Ovary (tissue), 9 donors: ENCODE measurements around the gene MROH2A. TPM values are rescaled to one million over a fixed set of nuclear protein-coding genes. Genes with fewer than 3 reads are reported as not detected.

ENCODE experiments used
- DNase-seq, 5 donors: peaks; one replicate each; pipeline ENCODE4 v3.0.0-alpha.2; 2019 to 2020
- H3K27ac ChIP-seq, 2 donors: fragments of 200-600 bp; one replicate each; pipeline versions ENCODE4 v1.5.1 to v1.8.0; 2019 to 2022
- H3K27me3 ChIP-seq: fragments of 200-600 bp; one replicate; pipeline ENCODE4 v1.8.0; 2022
- H3K36me3 ChIP-seq: fragments of 200-600 bp; sonication (generic); one replicate; pipeline ENCODE4 v1.5.1; 2019
- H3K4me1 ChIP-seq: one replicate; pipeline ENCODE4 v1.8.1; 2013; ENCODE audit warnings: mild to moderate bottlenecking, moderate library complexity; ENCODE audit not compliant: insufficient read depth
- H3K4me3 ChIP-seq: fragments of 200-600 bp; sonication (generic); one replicate; pipeline ENCODE4 v1.5.1; 2017
- H3K9me3 ChIP-seq, 2 donors: fragments of 200-600 bp in 1 of 2; sonication (generic) in 1 of 2; one replicate each; pipeline versions ENCODE4 v1.5.1 to v1.8.1; 2013 to 2019; ENCODE audit warnings: mild to moderate bottlenecking in 1 of 2, moderate library complexity in 1 of 2
- CTCF ChIP-seq, 3 donors: fragments of 450-650 bp in 2 of 3; fragments of 200-600 bp in 1 of 3; IDR thresholded peaks; one replicate each; pipeline versions ENCODE4 v1.5.1 to v1.8.0; 2016 to 2022; ENCODE audit warnings: antibody characterized with exemption in 3 of 3, mild to moderate bottlenecking in 1 of 3
- EP300 ChIP-seq: sonication (generic); formaldehyde crosslinking; IDR thresholded peaks from one replicate; pipeline ENCODE4 v1.6.1; 2017; ENCODE audit warnings: antibody characterized with exemption
- POLR2A ChIP-seq: fragments of 450-650 bp; IDR thresholded peaks from one replicate; pipeline ENCODE4 v1.6.1; 2017; ENCODE audit warnings: antibody characterized with exemption, mild to moderate bottlenecking, moderate library complexity
- WGBS, 3 donors: extraction: QIAGEN DNeasy Blood & Tissue Kit in 1 of 3; methylation state at CpG; one replicate each; pipeline versions ENCODE4 v1.1.5 to v1.1.7; 2013 to 2017; 5-methylcytosine and 5-hydroxymethylcytosine counted together
- intact Hi-C, 4 donors: fragments of 100-400 bp; cut with DNase I; formaldehyde crosslinking; loops; one replicate each; pipeline versions ENCODE4 v1.11.0 to v1.15.1; 2022 to 2023
- polyA plus RNA-seq, 2 donors: library from polyadenylated mRNA; stranded (reverse); fragments of 200-250 nt in 1 of 2; fragments of 350-450 nt in 1 of 2; fragmentation: Illumina TruSeq in 1 of 2; extraction: RNeasy Lipid Tissue Mini Kit (QIAGEN cat#74804) in 1 of 2; gene quantifications; one replicate each; pipeline ENCODE4 v1.2.3, GENCODE V29; 2013 to 2014
- total RNA-seq, 7 donors: library from RNA; depleted of rRNA in 2 of 7; stranded (reverse); fragments of >200 nt in 2 of 7; fragmentation: NEBNext Ultra II Directional in 3 of 7; extraction: Animal tissue kit (Norgen Biotek cat#: 25700) in 3 of 7; gene quantifications; one replicate each; pipeline versions ENCODE4 v1.1.0 to v1.2.4, GENCODE V29; 2016 to 2023
- donor health status: DM: no; HTN: no; CAD: no; lungs with moderate emphysema.
- donor health status: DM: no; HTN: no; CAD: no.
- donor health status: Bipolar disorder and iron deficiency.
- donor health status: DM: yes; HTN: yes; CAD: no.
- donor health status: DM: no; HTN: no; CAD: no.
- donor health status: DM: yes; HTN: yes; CAD: no.

MROH2A gene
- total and polyA plus RNA-seq, 9 donors = not detected

DNA sequence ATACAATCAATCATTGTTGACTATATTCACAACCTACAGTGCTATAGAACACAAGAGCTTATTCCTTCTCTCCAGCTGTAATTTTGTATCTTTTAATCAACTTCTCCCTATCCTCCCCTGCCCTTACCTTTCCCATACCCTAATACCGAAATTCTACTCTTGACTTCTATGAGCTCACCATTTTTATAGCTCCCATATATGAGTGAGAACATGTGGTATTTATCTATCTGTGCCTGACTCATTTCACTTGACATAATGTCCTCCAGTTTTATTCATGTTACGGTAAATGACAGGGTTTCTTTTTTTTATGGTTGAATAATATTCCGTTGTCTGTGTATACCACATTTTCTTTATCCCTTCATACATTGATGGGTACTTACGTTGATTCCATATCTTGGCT lies 2.6 kb downstream of the MROH2A start:
- WGBS, 3 donors = 84 to 88% (median 86%) methylated on average over 4 of the region's 4 CpGs
- intact Hi-C loops = no loop called here
- H3K36me3 ChIP-seq = no peaks in the 10 kb centered on the region
- H3K4me1 ChIP-seq = no peaks in the 10 kb centered on the region
- H3K9me3 ChIP-seq = no peaks in the 10 kb centered on the region
- no peak overlapping the region for H3K27ac ChIP-seq
- TF ChIP-seq EP300 = no peak
- TF ChIP-seq CTCF (IDR thresholded peaks at IDR 0.05) = no peak
- no peak for TF ChIP-seq POLR2A
- H3K4me3 ChIP-seq = no peak overlapping the region
- DNase-seq = no peak
- no peaks in the 10 kb centered on the region for H3K27me3 ChIP-seq

DNA sequence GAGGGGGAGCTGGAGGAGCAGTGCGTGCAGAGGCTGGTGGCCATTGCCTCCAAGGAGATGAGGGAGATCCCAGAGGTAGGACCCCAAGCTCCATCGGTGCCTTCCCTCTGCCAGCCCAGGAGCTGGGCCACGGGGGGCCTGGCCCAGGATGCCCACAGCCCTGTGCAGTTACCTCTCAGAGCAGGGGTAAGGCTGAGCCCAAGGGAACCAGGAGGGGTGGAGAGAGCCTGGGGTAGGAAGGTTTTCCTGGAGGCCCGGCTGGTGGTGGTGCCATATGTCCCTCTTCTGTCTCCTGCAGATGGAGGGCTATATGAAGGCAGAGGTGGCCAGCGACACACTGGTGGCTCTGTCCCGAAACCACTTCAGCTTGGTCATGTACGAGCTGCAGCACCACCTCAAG lies 11.4 kb downstream of the MROH2A start:
- DNase-seq = no peak
- Histone ChIP-seq H3K27me3 (no peaks in the 10 kb centered on the region), H3K9me3 (no peaks in the 10 kb centered on the region), H3K27ac (no peak overlapping the region), H3K36me3 (no peaks in the 10 kb centered on the region), H3K4me3 (no peak overlapping the region), H3K4me1 (no peaks in the 10 kb centered on the region)
- intact Hi-C loops = no loop called here
- TF ChIP-seq POLR2A = no peak
- TF ChIP-seq CTCF (IDR thresholded peaks at IDR 0.05) = no peak
- TF ChIP-seq EP300 = no peak
- WGBS, 3 donors = 89 to 95% (median 92%) methylated on average over 7 of the region's 7 CpGs

DNA sequence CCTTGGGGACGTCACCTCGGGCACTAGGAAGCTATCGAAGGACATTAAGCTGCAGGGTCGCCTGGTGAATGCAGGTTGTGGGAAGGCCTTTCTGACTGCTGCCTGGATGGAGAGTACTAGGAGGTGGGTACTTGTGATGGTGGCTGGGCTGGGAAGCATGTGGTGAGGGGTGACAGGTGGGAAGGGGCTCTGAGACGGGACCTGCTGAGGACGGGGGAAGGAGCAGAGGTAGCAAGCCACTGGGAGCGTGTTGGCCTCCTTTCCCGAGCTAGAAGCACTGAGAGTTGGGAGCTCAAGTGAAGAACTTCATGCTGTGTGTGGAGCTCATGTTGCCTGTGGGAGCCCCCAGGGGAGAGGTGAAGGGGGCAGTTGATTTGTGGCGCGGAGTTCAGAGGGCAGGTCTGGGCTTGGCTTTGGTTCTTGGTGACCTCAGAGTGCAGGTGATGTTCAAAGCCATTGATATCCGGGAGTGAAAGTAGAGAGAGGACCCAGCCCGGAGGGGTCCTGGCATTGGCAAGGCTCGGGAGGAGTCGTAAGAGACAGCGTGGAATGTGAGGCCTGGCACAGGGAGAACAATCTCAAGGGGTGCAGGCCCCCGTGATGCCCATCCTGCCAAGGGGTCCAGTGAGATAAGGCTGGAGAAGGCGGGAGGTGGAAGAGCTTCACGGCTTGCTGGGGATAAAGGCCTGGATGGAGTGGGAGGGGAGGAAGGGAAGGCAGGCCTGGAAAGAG lies 13.2 kb downstream of the MROH2A start:
- no peaks in the 10 kb centered on the region for H3K36me3 ChIP-seq
- H3K4me3 ChIP-seq = no peak overlapping the region
- H3K27me3 ChIP-seq = no peaks in the 10 kb centered on the region
- WGBS, 3 donors = 70 to 77% (median 72%) methylated on average over 18 of the region's 18 CpGs
- intact Hi-C loops = no loop called here
- no peak for DNase-seq
- TF ChIP-seq EP300 (no peak), CTCF (IDR thresholded peaks at IDR 0.05) (no peak), POLR2A (no peak)
- H3K27ac ChIP-seq = no peak overlapping the region
- H3K4me1 ChIP-seq = no peaks in the 10 kb centered on the region
- no peaks in the 10 kb centered on the region for H3K9me3 ChIP-seq

DNA sequence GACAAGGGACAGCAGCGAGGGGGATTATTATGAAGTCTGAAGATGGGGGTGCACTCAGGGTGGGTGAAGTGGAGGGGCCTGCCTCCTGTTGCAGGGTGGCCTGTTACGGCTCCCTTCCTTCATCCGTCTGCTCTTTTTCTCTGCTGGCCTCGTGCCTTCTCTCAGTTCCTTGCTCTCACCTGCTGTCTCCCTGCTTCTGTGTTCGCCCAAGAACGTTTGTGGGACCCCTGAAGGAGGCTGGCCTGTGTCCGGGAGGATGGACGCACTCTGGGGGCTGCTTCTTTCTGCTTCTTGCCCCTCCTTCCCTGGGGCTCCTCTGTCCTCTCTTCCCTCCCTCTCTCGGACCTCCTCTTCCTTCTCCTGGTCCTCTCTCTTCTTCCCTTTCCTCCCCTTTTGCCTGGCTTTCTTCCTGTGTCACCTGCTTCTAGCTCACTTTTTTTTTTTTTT lies 13.8 kb downstream of the MROH2A start:
- H3K27me3 ChIP-seq = no peaks in the 10 kb centered on the region
- H3K9me3 ChIP-seq = no peaks in the 10 kb centered on the region
- WGBS, 3 donors = 67 to 80% (median 71%) methylated on average over 9 of the region's 9 CpGs
- TF ChIP-seq EP300 = no peak
- no peak for TF ChIP-seq POLR2A
- TF ChIP-seq CTCF (IDR thresholded peaks at IDR 0.05) = no peak
- no peaks in the 10 kb centered on the region for H3K36me3 ChIP-seq
- no peak overlapping the region for H3K4me3 ChIP-seq
- no peak for DNase-seq
- H3K4me1 ChIP-seq = no peaks in the 10 kb centered on the region
- intact Hi-C loops = no loop called here
- H3K27ac ChIP-seq = no peak overlapping the region
